HepG2 (cell line): ENCODE data around the gene ABCB11. TPM values are rescaled to one million over a fixed set of nuclear protein-coding genes. Genes with fewer than 3 reads are reported as not detected.

Experiments
- ATAC-seq: fragments of 200-7000 bp; cut with Tn5 transposase; 3 replicates; pipeline ENCODE4 v1.9.1; 2020; ENCODE audit warnings: mild to moderate bottlenecking, moderate library complexity
- BruUV-seq: library from RNA; stranded (reverse); fragments of 400-500 nt; replicated peaks from 2 replicates; lab custom pipeline; 2021; lab: Mats Ljungman, UMichigan
- CTCF ChIA-PET: fragments of 300-600 bp; formaldehyde crosslinking; extraction: SDS; loops from one replicate; lab custom pipeline; 2021; ENCODE audit warnings: low total read pairs, inconsistent platforms, low intra/inter-chr PET ratio; lab: Yijun Ruan, JAX
- POLR2A ChIA-PET: fragments of 350-600 bp; sonication (Branson Sonifier 250); formaldehyde crosslinking; loops from one replicate; lab custom pipeline; 2020; ENCODE audit warnings: antibody characterized with exemption, inconsistent platforms; lab: Yijun Ruan, JAX
- DNase-seq: peaks from one replicate; pipeline ENCODE4 v3.0.0-alpha.2; 2015; ENCODE audit warnings: low spot score
- FAIRE-seq: peaks from 3 replicates; lab custom pipeline; 2011; peaks lifted over from hg19 to GRCh38; lab: Jason Lieb, UNC
- H2AFZ ChIP-seq: one replicate; pipeline ENCODE4 v1.6.1; 2011; ENCODE audit warnings: low read length, inconsistent platforms
- H3K27ac ChIP-seq: fragments of 300-600 bp; 3 replicates; pipeline ENCODE4 v1.8.0; 2011; ENCODE audit warnings: mixed run types, mild to moderate bottlenecking, mixed read lengths, low read length, inconsistent platforms; ENCODE audit not compliant: insufficient read depth; ENCODE audit errors: extremely low read length
- H3K27me3 ChIP-seq, 2 experiments: fragments of 200-600 bp in 1 of 2; 2 replicates in 1 of 2; 3 replicates in 1 of 2; pipeline versions ENCODE4 v1.6.0 to v1.8.0; 2011; ENCODE audit warnings: low read length in 2 of 2, mild to moderate bottlenecking in 2 of 2, moderate library complexity in 2 of 2, inconsistent platforms in 1 of 2; ENCODE audit not compliant: insufficient read depth in 2 of 2, control insufficient read depth in 1 of 2
- H3K36me3 ChIP-seq, 2 experiments: fragments of 200-600 bp in 1 of 2; replicated peaks in 1 of 2; 2 replicates in 1 of 2; 3 replicates in 1 of 2; pipeline versions ENCODE4 v1.5.1 to v1.8.0; 2011; ENCODE audit warnings: low read length in 2 of 2, inconsistent platforms in 1 of 2; ENCODE audit not compliant: insufficient read depth in 2 of 2, control insufficient read depth in 1 of 2
- H3K4me1 ChIP-seq: 2 replicates; pipeline ENCODE4 v1.5.1; 2012; ENCODE audit warnings: low read length, inconsistent platforms; ENCODE audit not compliant: insufficient read depth
- H3K4me2 ChIP-seq: 2 replicates; pipeline ENCODE4 v1.6.0; 2011; ENCODE audit warnings: low read depth, low read length, inconsistent platforms
- H3K4me3 ChIP-seq, 3 experiments: fragments of 200-600 bp in 1 of 3; sonication (generic), shearing (Covaris generic) in 1 of 3; replicated peaks in 1 of 3; 2 replicates each; pipeline ENCODE4 v1.5.1; 2011 to 2016; ENCODE audit warnings: low read length in 3 of 3, inconsistent platforms in 2 of 3, low read depth in 2 of 3, mild to moderate bottlenecking in 2 of 3, control low read depth in 1 of 3, mixed read lengths in 1 of 3; ENCODE audit not compliant: insufficient read depth in 1 of 3
- H3K79me2 ChIP-seq: one replicate; pipeline ENCODE4 v1.6.1; 2011; ENCODE audit warnings: low read length, inconsistent platforms; ENCODE audit not compliant: insufficient read depth
- H3K9ac ChIP-seq: 2 replicates; pipeline ENCODE4 v1.6.0; 2011; ENCODE audit warnings: mild to moderate bottlenecking, low read depth, low read length, inconsistent platforms; ENCODE audit not compliant: insufficient read depth
- H3K9me3 ChIP-seq: 2 replicates; pipeline ENCODE4 v1.5.1; 2012; ENCODE audit warnings: mild to moderate bottlenecking, low read length
- H4K20me1 ChIP-seq: 2 replicates; pipeline ENCODE4 v1.6.0; 2011; ENCODE audit warnings: inconsistent platforms, mild to moderate bottlenecking, low read length, moderate library complexity; ENCODE audit not compliant: insufficient read depth
- ATF4 ChIP-seq, 2 experiments: fragments of 450-650 bp in 1 of 2; sonication (generic) in 1 of 2; formaldehyde crosslinking; IDR thresholded peaks; 2 replicates each; pipeline versions ENCODE4 v1.5.0 to v1.8.0; 2020 to 2022; ENCODE audit warnings: mild to moderate bottlenecking in 1 of 2, missing genetic modification reagents in 1 of 2
- HOXD1 ChIP-seq: sonication (generic); formaldehyde crosslinking; IDR thresholded peaks from 2 replicates; pipeline ENCODE4 v1.5.0; 2020; ENCODE audit warnings: missing genetic modification reagents
- RFXAP ChIP-seq: sonication (generic); formaldehyde crosslinking; IDR thresholded peaks from 2 replicates; pipeline ENCODE4 v1.4.0; 2020; ENCODE audit warnings: missing genetic modification reagents, borderline replicate concordance
- TRIM24 ChIP-seq: sonication (generic); formaldehyde crosslinking; IDR thresholded peaks from 2 replicates; pipeline ENCODE4 v1.8.0; 2022; ENCODE audit warnings: mild to moderate bottlenecking, missing genetic modification reagents
- USF2 ChIP-seq, 2 experiments: sonication (generic) in 1 of 2; formaldehyde crosslinking in 1 of 2; IDR thresholded peaks; 2 replicates each; pipeline versions ENCODE4 v1.5.1 to v1.6.1; 2011 to 2020; ENCODE audit warnings: borderline replicate concordance in 1 of 2, low read depth in 1 of 2, low read length in 1 of 2, mild to moderate bottlenecking in 1 of 2, missing genetic modification reagents in 1 of 2, moderate library complexity in 1 of 2
- ZFP36 ChIP-seq: fragments of 150-350 bp; IDR thresholded peaks from 2 replicates; pipeline ENCODE4 v1.6.1; 2018; ENCODE audit warnings: borderline replicate concordance, low read length, low read depth; ENCODE audit not compliant: partially characterized antibody
- ZFP41 ChIP-seq: sonication (generic); formaldehyde crosslinking; IDR thresholded peaks from 2 replicates; pipeline ENCODE4 v1.4.0; 2020; ENCODE audit warnings: mild to moderate bottlenecking, missing genetic modification reagents, borderline replicate concordance
- ZFX ChIP-seq: sonication (generic); formaldehyde crosslinking; IDR thresholded peaks from 2 replicates; pipeline ENCODE4 v1.4.0; 2020; ENCODE audit warnings: mild to moderate bottlenecking, low read depth, missing genetic modification reagents, moderate library complexity
- ZKSCAN8 ChIP-seq: IDR thresholded peaks from 2 replicates; pipeline ENCODE4 v1.6.1; 2016; ENCODE audit warnings: borderline replicate concordance, missing genetic modification reagents, missing compliant biosample characterization
- ZNF329 ChIP-seq: sonication (generic); formaldehyde crosslinking; IDR thresholded peaks from 2 replicates; pipeline ENCODE4 v1.9.0; 2021; ENCODE audit warnings: low read depth, mild to moderate bottlenecking, missing genetic modification reagents
- ZNF564 ChIP-seq: sonication (generic); formaldehyde crosslinking; IDR thresholded peaks from 2 replicates; pipeline ENCODE4 v1.8.1; 2023; ENCODE audit warnings: mild to moderate bottlenecking, missing genetic modification reagents
- ZNF567 ChIP-seq: sonication (generic); formaldehyde crosslinking; IDR thresholded peaks from 2 replicates; pipeline ENCODE4 v1.8.1; 2023; ENCODE audit warnings: mild to moderate bottlenecking, missing genetic modification reagents, borderline replicate concordance
- ZUFSP ChIP-seq: sonication (generic); formaldehyde crosslinking; IDR thresholded peaks from 2 replicates; pipeline ENCODE4 v1.9.0; 2021; ENCODE audit warnings: missing genetic modification reagents, mild to moderate bottlenecking, borderline replicate concordance
- WGBS: methylation state at CpG from one replicate; pipeline ENCODE4 v1.1.6; 2017; ENCODE audit warnings: low lambda C conversion rate; 5-methylcytosine and 5-hydroxymethylcytosine counted together
- in situ Hi-C: cut with HindIII; loops from 2 replicates; pipeline ENCODE4 v1.10.0; 2017; ENCODE audit warnings: low pct_unique_long_range_greater_than_20kb; ENCODE audit not compliant: extremely low pct_ligation_motif_present
- intact Hi-C: fragments of 100-400 bp; cut with micrococcal nuclease; formaldehyde crosslinking; loops from one replicate; pipeline ENCODE4 v1.10.0; 2022; ENCODE audit not compliant: unreplicated experiment
- polyA plus RNA-seq, 8 experiments: library from polyadenylated mRNA; depleted of rRNA in 3 of 8; stranded (reverse) in 7 of 8; unstranded in 1 of 8; fragments of >200 nt; fragmentation: Illumina TruSeq in 4 of 8; extraction: Trizol in 4 of 8; gene quantifications; 2 replicates each; pipeline versions ENCODE4 v1.2.1 to v1.2.3, GENCODE V29; 2011 to 2016; ENCODE audit warnings: low read depth in 4 of 8, missing spikeins in 1 of 8, mixed read lengths in 1 of 8; ENCODE audit not compliant: insufficient read depth in 1 of 8
- total RNA-seq, 5 experiments: library from RNA; depleted of rRNA; stranded (reverse); fragments of >200 nt; fragmentation: Illumina TruSeq; extraction: Trizol; gene quantifications; 2 replicates each; pipeline ENCODE4 v1.2.3, GENCODE V29; 2016; ENCODE audit warnings: low read depth in 1 of 5
- TF ChIP-seq, protein P1 (sequence below): sonication (generic); formaldehyde crosslinking; IDR thresholded peaks from 2 replicates; pipeline ENCODE4 v1.5.0; 2020; ENCODE audit warnings: missing genetic modification reagents, mild to moderate bottlenecking, borderline replicate concordance

Gene ABCB11
- total and polyA plus RNA-seq, 2 of the 13 experiments (the other 11 are each of a cell fraction or from before 2014, with no cell fraction given), result not detected

DNA sequence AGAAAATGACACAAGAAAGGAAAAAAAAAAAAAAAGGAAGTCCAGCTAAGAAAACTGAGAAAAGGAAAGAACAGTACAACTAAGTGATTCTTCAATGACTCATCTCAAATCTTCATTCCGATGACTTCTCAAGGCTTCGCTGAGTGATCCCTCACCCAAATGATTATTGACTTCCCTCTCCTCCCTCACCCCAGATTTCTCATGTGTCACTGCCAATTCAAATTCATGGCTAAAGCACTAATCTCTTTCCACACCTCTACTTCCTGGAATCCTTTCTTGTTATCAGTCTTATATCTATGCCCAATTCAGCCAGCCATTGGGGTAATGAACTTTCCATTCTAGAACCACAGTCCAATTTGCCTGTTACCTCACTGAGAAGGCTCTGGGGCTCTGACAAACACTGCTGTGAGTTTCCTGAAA is 7.2 kb upstream of the ABCB11 start:
- in situ Hi-C loops, result no loop called here
- CTCF ChIA-PET, result no interaction called here
- no peaks in the 10 kb centered on the region for H3K79me2 ChIP-seq
- no peak for FAIRE-seq
- TF ChIP-seq ZNF329 (CRISPR knock-in tag), result no peak
- no peak for TF ChIP-seq ZKSCAN8 (CRISPR knock-in tag)
- TF ChIP-seq HOXD1, result no peak
- no peak for TF ChIP-seq ATF4 (CRISPR knock-in tag; IDR thresholded peaks at IDR 0.05)
- TF ChIP-seq ZNF567, result no peak
- no peak for TF ChIP-seq ZFP41 (CRISPR knock-in tag)
- no peak for TF ChIP-seq ZNF564 (CRISPR knock-in tag)
- TF ChIP-seq ZFX (CRISPR knock-in tag), result no peak
- TF ChIP-seq, protein P1, sequence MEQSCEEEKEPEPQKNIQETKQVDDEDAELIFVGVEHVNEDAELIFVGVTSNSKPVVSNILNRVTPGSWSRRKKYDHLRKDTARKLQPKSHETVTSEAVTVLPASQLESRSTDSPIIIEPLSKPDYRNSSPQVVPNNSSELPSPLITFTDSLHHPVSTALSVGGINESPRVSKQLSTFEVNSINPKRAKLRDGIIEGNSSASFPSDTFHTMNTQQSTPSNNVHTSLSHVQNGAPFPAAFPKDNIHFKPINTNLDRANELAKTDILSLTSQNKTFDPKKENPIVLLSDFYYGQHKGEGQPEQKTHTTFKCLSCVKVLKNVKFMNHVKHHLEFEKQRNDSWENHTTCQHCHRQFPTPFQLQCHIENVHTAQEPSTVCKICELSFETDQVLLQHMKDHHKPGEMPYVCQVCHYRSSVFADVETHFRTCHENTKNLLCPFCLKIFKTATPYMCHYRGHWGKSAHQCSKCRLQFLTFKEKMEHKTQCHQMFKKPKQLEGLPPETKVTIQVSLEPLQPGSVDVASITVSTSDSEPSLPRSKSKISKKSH (CRISPR knock-in tag), result no peak
- TF ChIP-seq TRIM24, result no peak
- no peak for TF ChIP-seq RFXAP (CRISPR knock-in tag)
- no peak for TF ChIP-seq ZFP36
- no peak for TF ChIP-seq USF2 (IDR thresholded peaks at IDR 0.05; ENCODE audit: low read depth, low read length)
- TF ChIP-seq USF2 (CRISPR knock-in tag; IDR thresholded peaks at IDR 0.05; ENCODE audit: borderline replicate concordance), result no peak
- no peak for TF ChIP-seq ZUFSP (CRISPR knock-in tag)
- TF ChIP-seq, all 625 proteins: peak for 0
- H2AFZ ChIP-seq, result no peak overlapping the region
- H3K27me3 ChIP-seq, result no peaks in the 10 kb centered on the region
- BruUV-seq, result no TSS peak
- H3K9ac ChIP-seq, result no peak overlapping the region
- no peak for ATAC-seq
- intact Hi-C loops, result no loop called here
- peaks cover 9% of the 10 kb centered on the region; the same call in 1 of the 2 replicates for H3K9me3 ChIP-seq
- POLR2A ChIA-PET, result no interaction called here
- DNase-seq, result no peak
- H4K20me1 ChIP-seq, result no peaks in the 10 kb centered on the region
- H3K4me3 ChIP-seq, result no peak overlapping the region
- WGBS, result 63% methylated on average over 2 of the region's 2 CpGs
- no peaks in the 10 kb centered on the region for H3K4me1 ChIP-seq
- no peak overlapping the region for H3K27ac ChIP-seq
- no peaks in the 10 kb centered on the region for H3K36me3 ChIP-seq
- H3K4me2 ChIP-seq, result no peak overlapping the region
